ENCODE measurements around the gene TMEM121. TPM values are rescaled to one million over a fixed set of nuclear protein-coding genes. Genes with fewer than 3 reads are reported as not detected.

TMEM121 gene
- total RNA-seq, 4 donors from 2014 or later, result 0.48 to 0.96 TPM; not detected in 2

- in situ Hi-C loops (cut with MboI; ENCODE audit: low pct_ligation_motif_present in 1 of 4, low pct_unique_long_range_greater_than_20kb in 1 of 4, low sequenced_read_pairs in 3 of 4), result no loop called here
- intact Hi-C loops (cut with DNase I; ENCODE audit: low total_unique reads), result loop anchor here (2.0 to 5.0 kb wide), 2 partner anchors 45 to 111 kb away; partner anchors contain the start of gene TMEM121
- TF ChIP-seq POLR2A (IDR thresholded peaks at IDR 0.05) (peak; percentile 30), EP300 (IDR thresholded peaks at IDR 0.05; ENCODE audit: low read depth) (peak; percentile 84), POLR2AphosphoS5 (IDR thresholded peaks at IDR 0.05) (peak; percentile 24 to 88 (median 75)), CTCF (IDR thresholded peaks at IDR 0.05) (peak in 2 of 5 experiments; percentile 5 to 27)
- no peaks in the 10 kb centered on the region for H3K36me3 ChIP-seq
- peaks cover 39 to 78% (median 58%) of the 10 kb centered on the region in 4 donors for H3K4me1 ChIP-seq
- DNase-seq, result peak; percentile 96
- peaks cover 44% of the 10 kb centered on the region for H3K27me3 ChIP-seq
- H3K27ac ChIP-seq, result peak overlapping the region; percentile 91 to 99 (median 98)
- H3K9me3 ChIP-seq, result no peaks in the 10 kb centered on the region
- 2% methylated on average over 17 of the region's 18 CpGs; no CpG with 5 or more reads in 1 of the 2 donors for WGBS, 2 donors (ENCODE audit: low coverage in 1 of 2)
- peak overlapping the region in 3 of 4 donors; percentile 10 to 44 (median 33) for H3K4me3 ChIP-seq
Measured at GRCh38 chr14:105481886-105482457, 44.4 kb upstream of the TMEM121 start.

DNA sequence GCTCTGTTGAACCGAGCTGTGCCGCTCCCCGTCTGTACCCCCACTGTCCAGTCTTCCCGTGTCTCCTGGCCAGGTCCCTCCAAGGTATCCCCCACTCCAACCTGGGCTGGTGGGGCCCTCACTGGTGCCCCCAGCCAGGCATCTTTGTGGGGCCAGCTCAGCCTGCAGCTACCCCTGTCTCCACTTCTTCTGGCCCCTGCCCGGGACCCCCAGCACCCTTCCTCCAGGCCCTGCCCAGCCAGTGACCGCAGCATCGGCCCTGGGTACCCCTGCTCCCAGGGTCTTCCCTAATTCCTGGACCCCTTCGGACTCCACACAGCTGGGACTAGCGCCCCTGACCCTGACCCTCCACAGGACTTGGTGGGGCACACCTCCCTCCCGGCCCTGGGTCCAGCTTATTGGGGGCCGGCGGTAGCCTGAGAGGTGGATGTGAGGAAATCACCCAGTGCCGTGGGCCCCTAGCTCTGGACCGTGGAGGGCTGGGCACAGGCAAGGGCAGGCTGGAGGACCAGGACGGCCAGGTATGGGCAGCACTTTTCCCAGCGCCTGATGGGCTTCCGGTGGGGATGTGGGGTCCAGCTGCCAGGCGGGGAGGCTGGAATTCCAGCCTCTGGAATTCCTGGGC lies 43.8 kb upstream of the TMEM121 start:
- Histone ChIP-seq H3K27me3 (peaks cover 46% of the 10 kb centered on the region), H3K4me1 (peaks cover 36 to 80% (median 62%) of the 10 kb centered on the region in 4 donors), H3K27ac (peak overlapping the region; percentile 91 to 99 (median 98)), H3K9me3 (no peaks in the 10 kb centered on the region), H3K4me3 (no peak overlapping the region), H3K36me3 (no peaks in the 10 kb centered on the region)
- 69% methylated on average over 18 of the region's 18 CpGs; no CpG with 5 or more reads in 1 of the 2 donors for WGBS, 2 donors (ENCODE audit: low coverage in 1 of 2)
- TF ChIP-seq EP300 (IDR thresholded peaks at IDR 0.05; ENCODE audit: low read depth) (no peak), POLR2A (IDR thresholded peaks at IDR 0.05) (no peak), CTCF (IDR thresholded peaks at IDR 0.05) (no peak), POLR2AphosphoS5 (IDR thresholded peaks at IDR 0.05) (no peak)
- intact Hi-C loops (cut with DNase I; ENCODE audit: low total_unique reads) (loop anchor here (5.0 kb wide), 1 partner anchor 45 kb away; the partner anchor contains the start of gene TMEM121), in situ Hi-C loops (cut with MboI; ENCODE audit: low pct_ligation_motif_present in 1 of 4, low pct_unique_long_range_greater_than_20kb in 1 of 4, low sequenced_read_pairs in 3 of 4) (no loop called here)
- no peak for DNase-seq

- intact Hi-C loops (cut with DNase I; ENCODE audit: low total_unique reads), result loop anchor here (5.0 kb wide), 1 partner anchor 44 kb away; the partner anchor contains the start of gene TMEM121
- H3K4me1 ChIP-seq, result peaks cover 35 to 82% (median 68%) of the 10 kb centered on the region in 4 donors
- 32% methylated on average over 12 of the region's 18 CpGs; no CpG with 5 or more reads in 1 of the 2 donors for WGBS, 2 donors (ENCODE audit: low coverage in 1 of 2)
- no peak overlapping the region for H3K4me3 ChIP-seq
- TF ChIP-seq POLR2AphosphoS5 (IDR thresholded peaks at IDR 0.05), result no peak
- no peaks in the 10 kb centered on the region for H3K36me3 ChIP-seq
- H3K27ac ChIP-seq, result peak overlapping the region; percentile 91 to 99 (median 98)
- H3K27me3 ChIP-seq, result peaks cover 38% of the 10 kb centered on the region
- in situ Hi-C loops (cut with MboI; ENCODE audit: low pct_ligation_motif_present in 1 of 4, low pct_unique_long_range_greater_than_20kb in 1 of 4, low sequenced_read_pairs in 3 of 4), result no loop called here
- no peaks in the 10 kb centered on the region for H3K9me3 ChIP-seq
- peak; percentile 61 for DNase-seq
Measured at GRCh38 chr14:105483300-105484068, 42.9 kb upstream of the TMEM121 start.

DNA sequence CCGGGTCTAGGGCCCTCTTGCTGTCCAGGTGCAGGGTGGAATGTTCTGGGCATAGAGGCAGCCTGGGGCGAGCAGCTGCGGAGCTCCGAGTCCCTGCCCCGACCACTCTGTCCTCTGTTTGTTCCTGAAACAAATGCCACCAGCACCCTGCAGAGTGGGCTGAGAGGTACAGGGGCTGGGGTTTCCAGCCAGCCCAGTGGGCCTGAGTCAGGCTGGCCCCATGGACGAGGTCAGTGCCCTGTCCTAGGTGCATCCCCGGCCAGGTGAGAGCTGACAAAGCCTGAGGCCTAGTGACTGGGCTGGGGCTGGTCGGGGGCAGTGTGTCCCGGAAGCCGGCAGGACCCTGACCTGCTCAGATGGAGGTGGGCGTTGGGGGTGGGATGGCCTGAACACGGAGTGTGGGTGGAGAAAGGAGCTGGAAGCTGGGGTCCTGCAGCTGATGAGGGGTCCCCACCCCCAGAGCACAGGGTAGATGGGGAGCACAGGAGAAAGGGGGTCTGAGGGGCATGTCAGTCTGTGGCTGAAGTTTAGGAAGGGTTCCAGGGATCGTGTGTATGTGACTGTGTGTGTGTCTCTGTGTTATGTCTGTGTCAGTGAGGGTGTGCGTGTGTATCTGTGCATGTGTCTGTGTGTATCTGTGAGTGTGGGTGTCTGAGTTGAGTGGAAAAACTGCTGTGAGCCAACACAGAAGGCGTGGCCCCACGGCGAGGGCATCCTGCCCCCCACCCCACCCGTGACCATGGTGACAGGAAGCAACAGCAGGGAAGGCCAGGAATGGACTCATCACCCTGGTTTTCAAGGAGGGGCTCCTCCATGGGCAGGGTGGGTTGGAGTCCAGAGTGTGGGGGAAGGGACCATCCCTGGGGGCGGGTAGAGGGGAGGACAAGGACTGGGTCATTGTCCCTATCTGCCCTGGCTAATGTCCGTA lies 42.0 kb upstream of the TMEM121 start:
- intact Hi-C loops (cut with DNase I; ENCODE audit: low total_unique reads) (loop anchor here (5.0 kb wide), 1 partner anchor 43 kb away; the partner anchor contains the start of gene TMEM121), in situ Hi-C loops (cut with MboI; ENCODE audit: low pct_ligation_motif_present in 1 of 4, low pct_unique_long_range_greater_than_20kb in 1 of 4, low sequenced_read_pairs in 3 of 4) (no loop called here)
- H3K4me1 ChIP-seq, result peaks cover 42 to 89% (median 73%) of the 10 kb centered on the region in 4 donors
- no peaks in the 10 kb centered on the region for H3K36me3 ChIP-seq
- H3K27me3 ChIP-seq, result peaks cover 30% of the 10 kb centered on the region
- no peaks in the 10 kb centered on the region for H3K9me3 ChIP-seq
- H3K4me3 ChIP-seq, result no peak overlapping the region
- WGBS, 2 donors (ENCODE audit: low coverage in 1 of 2), result 64 to 77% methylated on average over 5 to 20 of the region's 20 CpGs
- peak overlapping the region; percentile 91 to 99 (median 98) for H3K27ac ChIP-seq
- TF ChIP-seq POLR2AphosphoS5 (IDR thresholded peaks at IDR 0.05) (peak in 1 of 3 donors; percentile 48), POLR2A (IDR thresholded peaks at IDR 0.05) (peak; percentile 11), EP300 (IDR thresholded peaks at IDR 0.05; ENCODE audit: low read depth) (no peak), CTCF (IDR thresholded peaks at IDR 0.05) (no peak)
- DNase-seq, result no peak
